GM04503 (cell line): ENCODE data around the gene PAGE3.

Source experiments
- DNase-seq: peaks from one replicate; pipeline ENCODE4 v3.0.0-alpha.2; 2012; ENCODE audit warnings: low read depth

The PAGE3 gene

GRCh38 chrX:55264816-55265215, at the start of gene PAGE3:
TSS of gene PAGE3 (minus strand) at chrX:55264916. CDS start at chrX:55263903, 1,013 bp downstream.
- DNase-seq: no peak

DNA sequence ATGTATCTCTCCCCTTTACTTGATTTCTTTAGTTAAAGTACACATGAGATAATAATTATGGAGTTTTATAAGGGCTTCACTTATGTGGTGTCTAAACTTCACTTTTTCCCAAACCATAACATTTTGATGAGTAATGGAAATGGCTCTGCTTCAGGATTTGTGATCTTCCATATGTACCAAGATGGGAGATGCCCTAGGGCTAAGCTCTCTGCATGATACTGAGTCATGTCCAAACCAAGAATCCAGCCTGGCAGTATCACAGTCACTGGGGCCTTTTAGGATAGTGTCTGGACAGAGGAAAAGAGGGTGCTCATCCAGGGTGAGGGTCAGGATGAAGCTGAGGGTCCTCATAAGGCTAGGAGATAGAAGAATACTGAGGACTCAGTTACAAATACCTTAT, 47.9 kb upstream of the PAGE3 start:
- DNase-seq: no peak

GRCh38 chrX:55290963-55291362, 26.2 kb upstream of the PAGE3 start:
- DNase-seq: no peak

DNA sequence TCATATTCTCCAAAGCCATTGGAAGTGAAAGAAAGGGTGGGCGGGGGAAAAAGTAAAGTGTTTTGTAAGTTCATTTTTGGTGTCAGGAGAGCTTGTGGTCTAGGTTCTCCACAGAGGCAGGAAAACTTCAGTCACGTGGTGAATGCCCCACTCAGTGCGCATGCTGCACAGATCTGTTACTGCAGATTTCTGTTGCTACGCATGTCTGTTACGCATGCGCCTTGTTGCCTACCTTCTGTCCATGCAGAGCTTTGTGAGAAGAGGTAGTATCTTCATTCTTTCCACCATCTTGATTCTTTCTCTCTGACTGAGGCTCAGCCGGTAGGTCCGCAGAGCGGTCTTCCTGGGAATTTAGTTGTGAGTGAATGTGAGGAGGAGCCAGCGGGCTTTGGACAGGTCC, 15.1 kb upstream of the PAGE3 start:
- no peak for DNase-seq

DNA sequence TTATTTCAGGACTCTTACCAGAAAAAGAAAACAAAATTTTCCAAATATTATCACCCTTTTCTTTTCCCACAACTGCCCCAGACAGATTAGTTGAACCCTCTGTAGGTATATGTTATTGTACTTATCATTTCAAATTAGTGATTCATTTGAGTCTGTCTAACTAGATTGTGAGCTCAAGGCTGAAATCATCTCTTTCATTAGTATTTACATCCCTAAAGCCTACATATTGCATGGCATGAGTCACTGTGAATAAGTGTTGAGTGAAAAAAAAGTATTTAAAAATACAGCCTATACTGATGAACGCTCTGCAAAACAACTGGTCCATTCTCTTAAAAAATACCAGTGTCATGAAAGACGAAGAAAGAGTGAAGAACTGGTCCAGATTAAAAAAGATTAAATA, 3.9 kb downstream of the PAGE3 start:
- DNase-seq: no peak

DNA sequence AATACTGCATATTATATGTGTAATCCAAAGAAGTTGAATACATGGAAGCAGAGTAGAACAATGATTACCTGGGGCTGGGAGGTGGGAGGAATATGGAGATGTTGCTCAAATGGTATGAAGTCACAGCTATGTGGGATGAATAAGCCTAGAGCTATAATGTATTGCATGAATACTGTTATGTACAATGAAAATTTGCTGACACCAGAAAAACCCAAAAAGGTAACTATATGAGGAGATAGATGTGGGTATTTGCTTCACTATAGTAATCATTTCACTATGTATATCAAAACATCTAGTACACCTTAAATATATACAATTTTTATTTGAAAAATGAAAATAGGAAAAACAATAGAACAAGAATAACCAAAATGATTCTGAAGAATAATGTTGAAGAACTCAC, 11.2 kb downstream of the PAGE3 start:
- DNase-seq: no peak

- DNase-seq: no peak
These were observed 23.9 kb downstream of the PAGE3 start for GRCh38 chrX:55240788-55241340.

DNA sequence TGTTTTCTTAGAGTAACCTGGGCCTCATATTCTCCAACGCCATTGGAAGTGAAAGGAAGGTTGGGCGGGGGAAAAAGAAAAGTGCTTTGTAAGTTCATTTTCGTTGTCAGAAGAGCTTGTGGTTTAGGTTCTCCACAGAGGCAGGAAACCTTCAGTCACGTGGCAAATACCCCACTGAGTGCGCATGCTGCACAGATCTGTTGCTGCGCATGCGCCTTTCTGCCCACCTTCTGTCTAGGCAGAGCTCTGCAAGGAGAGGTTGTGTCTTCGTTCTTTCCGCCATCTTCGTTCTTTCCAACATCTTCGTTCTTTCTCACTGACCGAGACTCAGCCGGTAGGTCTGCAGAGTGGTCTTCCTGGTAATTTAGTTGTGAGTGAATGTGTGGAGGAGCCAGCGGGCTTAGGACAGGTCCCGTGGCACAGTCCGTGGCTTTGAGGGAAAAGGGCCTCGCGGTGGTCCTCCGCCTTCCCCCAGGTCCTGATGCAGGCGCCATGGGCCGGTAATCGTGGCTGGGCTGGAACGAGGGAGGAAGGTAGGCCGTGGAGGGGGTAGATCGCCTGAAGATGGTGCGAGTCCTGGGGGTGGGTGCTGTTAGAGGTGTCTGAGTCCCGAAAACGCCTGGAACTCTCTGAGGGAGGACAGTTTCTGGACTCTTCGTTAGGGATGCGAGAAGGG, 44.5 kb downstream of the PAGE3 start, which contains the start of gene PAGE5:
PAGE5 (plus strand) TSS at position 228 of the 676 bp plus-strand sequence. CDS start 1,037 bp downstream, outside the sequence.
- DNase-seq: no peak

- no peak for DNase-seq
These were observed 51.3 kb downstream of the PAGE3 start for GRCh38 chrX:55213381-55213780.

DNA sequence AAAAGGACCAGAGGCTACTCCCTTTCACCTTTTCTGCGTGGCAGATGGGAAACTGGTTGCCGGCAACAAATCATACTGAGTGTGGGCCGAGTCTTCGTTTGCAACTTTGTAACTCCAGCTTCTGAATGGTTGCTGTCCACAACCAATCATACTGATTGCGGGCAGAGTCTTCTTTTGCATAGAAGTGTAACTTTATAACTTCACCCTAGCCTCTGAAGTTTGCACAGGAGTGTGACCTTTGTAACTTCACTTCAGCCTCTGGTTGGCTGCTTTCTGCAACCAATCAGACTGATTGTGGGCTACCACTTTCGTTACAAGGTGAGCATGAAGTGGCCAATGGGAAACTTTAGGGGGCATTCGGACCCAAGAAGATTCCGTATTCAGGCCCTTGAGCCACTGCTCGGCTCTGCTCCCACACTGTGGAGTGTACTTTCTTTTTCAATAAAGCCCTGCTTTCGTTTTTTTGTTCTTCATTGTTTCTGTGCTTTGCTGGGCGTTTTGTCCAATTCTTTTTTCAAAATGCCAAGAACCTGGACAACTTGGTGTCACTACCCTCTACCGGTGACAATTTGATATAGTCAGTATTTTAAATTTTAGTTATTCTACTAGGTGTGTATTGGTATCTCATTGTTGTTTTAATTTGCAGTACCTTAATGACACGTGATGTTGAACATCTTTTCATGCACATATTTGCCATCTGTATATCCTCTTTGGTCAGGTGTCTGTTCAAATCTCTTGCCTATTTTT, 53.6 kb downstream of the PAGE3 start:
- DNase-seq: no peak
